HUDEP-2 (cell line): ENCODE data around the gene RFPL2.
"Not testable (repeated sequence)": the region's sequence is repeated elsewhere in the genome, so short reads cannot be mapped to it uniquely, and the experiment has no call there.

Experiments
- DNase-seq, 76 experiments: peaks; one replicate each; lab custom pipeline; 2025; ENCODE audit not compliant: unreplicated experiment in 76 of 76; lab: John Stamatoyannopoulos, UW

RFPL2 gene

DNA sequence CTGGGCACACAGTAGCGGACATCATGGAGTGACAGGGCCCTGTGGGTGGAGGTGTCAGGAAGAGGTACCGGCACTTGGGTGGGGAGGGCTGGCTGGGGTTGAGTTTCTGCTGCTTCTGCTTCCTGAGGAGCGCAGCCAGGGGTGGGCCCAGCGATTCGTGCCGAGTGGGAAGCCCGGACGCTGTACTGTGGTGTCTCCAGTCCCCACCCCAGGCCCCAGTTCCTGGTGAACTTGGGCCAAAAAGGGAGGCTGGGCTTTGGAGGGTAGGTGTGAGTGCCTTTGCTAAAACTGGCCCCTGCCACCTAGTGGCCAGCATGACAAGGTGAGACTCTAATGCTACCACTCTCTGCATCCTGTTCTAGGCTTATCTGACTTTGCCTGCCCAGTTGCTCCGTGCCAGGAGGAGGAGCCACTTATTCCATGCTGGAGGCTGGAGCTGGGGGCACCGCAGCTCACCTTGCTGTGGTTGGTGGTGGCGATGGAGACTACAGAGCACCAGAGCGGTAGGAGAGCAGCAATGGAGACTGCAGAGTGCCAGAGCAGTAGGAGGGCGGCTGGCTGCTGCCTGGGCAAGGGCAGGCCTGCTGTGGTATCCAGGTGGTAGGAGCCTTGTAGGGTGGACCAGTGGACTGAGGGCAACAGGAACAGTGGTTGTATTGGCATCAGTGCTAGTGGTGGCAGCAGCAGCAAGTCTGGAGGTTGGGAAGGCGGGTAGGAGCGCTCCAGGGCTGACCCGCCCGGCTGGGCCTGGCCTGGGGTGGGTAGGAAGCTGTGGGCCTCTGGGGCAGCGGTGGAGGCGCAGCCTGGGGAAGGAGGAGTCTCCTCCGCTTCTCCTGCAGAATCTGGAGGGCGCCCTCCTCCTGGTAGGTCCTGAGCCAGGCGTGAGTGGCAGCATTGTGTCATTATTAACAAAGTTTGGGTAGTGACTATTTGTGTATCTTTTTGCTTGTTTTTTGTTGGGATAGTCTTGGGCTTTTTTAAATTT is 2.2 kb upstream of the RFPL2 start:
- peak in 22 of 76 experiments; percentile 1 to 39 (median 16) for DNase-seq

DNA sequence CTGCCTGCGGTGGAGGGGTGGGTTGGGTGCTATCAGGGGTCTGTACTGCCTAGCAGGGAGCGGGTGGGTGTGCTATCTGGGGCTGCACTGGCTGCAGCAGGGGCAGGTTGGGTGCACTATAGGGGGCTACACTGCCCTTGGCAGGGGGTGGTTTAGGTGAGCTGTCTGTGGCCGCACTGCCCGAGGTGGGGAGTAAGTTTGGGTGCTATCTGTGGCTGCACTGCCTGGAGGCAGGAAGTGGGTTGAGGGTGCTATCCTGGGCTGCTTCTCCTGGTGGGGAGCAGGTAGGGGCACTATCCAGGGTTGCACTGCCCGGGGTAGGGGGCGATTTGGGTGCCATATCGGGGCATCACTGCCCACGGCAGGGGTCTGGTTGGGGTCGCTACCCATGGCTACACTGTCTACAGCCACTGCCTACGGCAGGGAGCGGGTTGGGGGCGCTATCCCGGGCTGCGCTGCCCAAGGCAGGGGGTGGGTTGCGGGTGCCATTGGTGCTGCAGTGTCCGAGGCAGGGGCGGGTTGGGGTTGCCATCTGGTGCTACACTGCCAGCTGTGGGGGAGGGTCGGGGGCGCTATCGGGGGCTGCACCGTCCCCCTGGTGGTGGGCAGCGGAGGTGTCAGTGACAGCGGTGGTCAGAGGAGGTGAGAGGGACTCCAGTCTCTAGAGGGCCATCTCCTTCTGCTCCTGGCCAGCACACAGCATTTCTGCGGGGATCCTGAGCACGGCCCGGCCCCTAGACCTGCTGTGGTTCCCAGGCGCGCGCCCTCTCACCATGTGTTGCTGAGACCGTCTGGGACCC is 1.3 kb upstream of the RFPL2 start:
- no peak for DNase-seq

DNA sequence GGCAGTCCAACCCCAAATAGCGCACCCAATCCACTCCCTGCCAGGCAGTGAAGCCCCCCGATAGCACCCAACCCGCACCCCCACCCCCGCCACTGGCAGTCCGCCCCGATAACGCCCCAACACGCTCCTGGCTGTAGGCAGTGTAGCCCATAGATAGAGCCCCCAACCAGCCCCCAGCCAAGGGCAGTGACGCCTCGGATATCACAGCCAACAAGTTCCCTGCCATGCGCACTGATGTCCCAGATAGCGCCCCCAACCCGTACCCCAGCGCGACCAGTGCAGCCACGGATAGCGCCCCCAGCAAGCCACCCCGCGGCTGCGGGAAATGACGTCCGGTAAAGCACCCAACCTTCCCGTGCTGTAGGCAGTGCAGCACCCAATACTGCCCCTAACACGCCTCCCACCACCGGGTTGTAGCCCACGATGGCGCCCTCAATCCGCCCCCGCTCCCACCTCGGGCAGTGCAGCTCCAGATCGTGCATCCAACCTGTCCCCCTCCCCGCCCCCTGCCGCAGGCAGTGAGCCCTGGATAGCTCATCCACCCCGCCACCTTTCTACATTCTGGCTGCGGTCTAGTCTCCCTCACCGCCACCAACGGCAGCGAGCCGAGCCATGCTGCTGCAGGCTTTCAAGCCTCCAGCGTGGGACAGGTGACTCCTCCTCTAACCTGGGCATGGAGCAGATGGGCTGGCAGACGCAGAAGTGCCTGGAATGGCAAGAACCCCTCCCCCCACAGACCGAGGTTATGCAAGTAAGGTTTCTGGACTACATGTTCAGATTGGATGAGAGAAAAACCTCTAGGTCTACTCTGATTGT is 625 bp downstream of the RFPL2 start:
- DNase-seq = no peak

DNA sequence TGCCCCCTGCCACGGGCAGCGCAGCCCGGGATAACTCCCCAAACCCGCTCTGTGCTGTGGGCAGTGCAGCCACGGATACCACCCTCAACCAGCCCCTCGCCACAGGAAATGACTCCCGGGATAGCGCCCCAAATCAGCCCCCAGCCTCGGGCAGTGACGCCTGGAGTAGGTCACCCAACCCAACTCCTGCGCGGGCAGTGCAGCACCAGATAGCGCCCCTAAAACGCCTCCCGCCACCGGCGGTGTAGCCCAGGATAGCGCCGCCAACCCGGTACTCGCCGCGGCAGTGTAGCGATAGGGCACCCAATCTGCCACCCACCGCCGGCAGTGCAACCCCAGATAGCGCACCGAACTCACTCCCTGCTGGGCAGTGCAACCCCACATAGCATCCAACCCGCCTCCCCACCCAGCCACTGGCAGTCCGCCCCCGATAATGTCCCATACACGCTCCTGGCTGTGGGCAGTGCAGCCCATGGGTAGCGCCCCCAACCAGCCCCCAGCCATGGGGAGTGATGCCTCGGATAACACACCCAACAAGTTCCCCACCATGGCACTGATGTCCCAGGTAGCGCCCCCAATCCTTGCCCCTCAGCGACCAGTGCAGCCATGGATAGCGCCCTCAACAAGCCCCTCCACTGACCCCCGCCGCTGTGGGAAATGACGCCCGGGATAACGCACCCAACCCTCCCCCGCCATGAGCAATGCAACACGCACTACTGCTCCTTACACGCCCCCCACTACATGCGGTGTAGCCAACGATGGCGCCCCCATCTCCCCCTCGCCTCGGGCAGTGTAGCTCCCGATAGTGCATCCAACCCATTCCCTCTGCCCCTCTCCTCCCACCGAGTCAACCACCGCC is 1.5 kb downstream of the RFPL2 start:
- peak in 35 of 76 experiments; percentile 1 to 68 (median 27) for DNase-seq

DNA sequence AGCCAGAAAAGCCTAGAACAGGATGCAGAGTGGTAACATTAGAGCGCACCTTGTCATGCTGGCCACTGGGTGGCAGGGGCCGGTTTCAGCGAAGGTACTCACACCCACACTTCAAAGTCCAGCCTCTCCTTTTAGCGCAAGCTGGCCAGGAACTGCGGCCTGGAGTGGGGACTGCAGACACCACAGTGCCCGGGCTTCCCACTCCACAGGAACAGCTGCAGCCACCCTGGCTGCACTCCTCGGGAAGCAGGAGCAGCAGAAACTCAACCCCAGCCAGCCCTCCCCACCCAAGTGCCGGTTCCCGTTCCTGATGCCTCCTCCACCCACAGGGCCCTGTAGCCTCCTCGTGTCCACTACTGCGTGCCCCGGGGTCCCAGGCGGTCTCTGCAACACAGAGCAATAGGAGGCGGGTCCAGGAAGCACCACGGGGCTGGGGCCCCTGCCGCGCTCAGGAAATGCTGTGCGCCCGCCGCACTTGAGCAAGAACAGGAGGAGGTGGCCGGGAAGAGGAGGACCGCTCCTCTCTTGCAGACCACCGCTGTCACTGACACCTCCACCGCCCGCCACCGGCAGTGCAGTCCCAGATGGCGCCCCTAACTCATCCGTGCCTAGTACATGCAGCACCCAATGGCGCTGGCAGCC is 2.2 kb downstream of the RFPL2 start:
- DNase-seq = peak in 27 of 76 experiments; percentile 1 to 50 (median 14)

DNA sequence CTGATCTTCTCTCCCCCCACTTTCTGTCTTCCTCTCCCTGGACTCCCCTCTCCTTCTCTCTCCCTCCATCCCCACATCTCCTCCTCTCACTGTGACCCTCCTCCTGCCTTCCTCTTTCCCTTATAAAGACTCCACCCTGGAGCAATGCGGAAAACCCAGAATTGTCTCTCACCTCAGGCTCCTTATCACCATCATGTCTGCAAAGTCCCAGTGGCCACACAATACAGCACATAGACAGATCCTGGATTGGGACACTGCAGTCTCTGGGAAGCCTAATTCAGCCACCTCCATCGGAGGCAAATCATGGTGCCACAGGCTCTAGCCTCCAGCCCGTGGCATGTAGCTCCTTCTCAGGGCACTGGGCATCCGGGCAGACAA is 2.7 kb downstream of the RFPL2 start:
- DNase-seq = no peak

DNA sequence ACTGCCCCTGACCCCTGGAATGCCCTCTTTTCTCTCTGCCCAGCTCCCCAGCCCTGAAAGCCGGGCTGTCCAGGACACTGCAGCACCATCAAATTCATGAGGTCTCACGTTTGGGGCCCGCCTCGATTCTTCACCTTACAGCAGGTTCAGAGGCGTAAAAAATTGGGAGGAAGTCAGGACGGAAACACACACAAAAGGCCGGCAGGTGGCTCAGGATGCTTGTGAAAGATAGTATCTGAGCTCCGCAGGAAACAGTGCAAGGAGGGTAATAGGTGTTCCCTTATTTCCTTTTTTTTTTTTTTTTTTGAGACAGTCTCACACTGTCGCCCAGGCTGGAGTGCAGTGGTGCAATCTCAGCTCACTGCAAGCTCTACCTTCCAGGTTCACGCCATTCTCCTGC is 4.1 kb downstream of the RFPL2 start:
- DNase-seq = no peak

DNA sequence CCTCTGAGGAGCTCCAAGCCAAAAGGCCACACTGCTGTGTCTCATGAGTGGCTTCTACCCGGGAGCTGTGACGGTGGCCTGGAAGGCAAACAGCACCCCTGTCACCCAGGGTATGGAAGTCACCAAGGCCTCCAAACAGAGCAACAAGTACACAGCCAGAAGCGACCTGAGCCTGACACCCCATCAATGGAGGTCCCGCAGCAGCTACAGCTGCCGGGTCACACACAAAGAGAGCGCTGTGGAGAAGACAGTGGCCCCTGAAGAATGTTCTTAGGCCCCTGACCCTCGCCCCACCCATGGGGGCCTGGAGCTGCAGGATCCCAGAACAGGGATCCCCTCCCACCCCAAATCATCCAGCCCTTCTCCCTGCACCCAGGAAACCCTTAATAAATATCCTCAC is 4.9 kb downstream of the RFPL2 start:
- DNase-seq = no peak

DNA sequence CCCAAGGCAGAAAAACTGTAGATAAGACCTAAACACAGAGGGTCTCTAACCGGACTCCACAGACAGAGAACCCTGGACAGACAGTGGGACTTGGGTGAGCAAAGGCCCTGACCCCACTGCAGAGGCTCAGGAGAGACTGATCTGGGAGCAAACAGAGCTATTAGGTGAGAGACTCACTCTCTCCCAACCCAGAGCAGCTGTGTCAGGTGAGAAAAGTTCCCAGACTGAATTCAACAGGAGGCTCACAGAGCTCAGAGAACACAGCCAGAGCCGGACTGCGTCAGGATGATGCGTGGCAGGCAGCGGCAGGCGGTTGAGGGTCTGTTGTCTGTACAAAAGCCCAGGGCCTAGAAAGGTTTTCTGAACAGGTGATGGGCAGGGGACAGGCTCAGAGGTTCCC is 5.5 kb downstream of the RFPL2 start:
- no peak for DNase-seq

DNA sequence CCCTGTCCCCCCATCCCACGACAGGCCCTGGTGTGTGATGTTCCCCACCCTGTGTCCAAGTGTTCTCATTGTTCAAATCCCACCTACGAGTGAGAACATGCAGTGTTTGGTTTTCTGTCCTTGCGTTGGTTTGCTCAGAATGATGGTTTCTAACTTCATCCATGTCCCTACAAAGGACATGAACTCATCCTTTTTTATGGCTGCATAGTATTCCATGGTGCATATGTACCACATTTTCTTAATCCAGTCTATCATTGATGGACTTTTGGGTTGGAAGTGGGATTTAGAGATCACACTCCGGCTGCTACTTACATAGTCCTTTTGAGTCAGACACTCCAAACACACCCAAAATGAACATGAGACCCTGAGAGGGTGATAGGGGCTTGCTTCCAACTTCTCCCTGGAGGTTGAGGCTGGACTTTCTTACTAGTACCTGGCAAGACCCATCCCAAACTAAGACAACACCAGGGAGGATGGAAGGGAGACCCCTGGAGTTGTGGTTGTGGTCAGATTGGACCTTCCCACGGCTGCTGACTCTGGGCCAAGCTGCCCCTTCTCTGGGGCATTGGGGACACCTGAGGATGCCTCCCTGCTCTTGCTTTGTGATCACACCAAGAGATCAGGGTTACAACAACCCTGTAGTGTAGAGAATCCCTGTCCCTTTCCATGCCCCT is 7.2 kb downstream of the RFPL2 start:
- DNase-seq = not testable (repeated sequence)

DNA sequence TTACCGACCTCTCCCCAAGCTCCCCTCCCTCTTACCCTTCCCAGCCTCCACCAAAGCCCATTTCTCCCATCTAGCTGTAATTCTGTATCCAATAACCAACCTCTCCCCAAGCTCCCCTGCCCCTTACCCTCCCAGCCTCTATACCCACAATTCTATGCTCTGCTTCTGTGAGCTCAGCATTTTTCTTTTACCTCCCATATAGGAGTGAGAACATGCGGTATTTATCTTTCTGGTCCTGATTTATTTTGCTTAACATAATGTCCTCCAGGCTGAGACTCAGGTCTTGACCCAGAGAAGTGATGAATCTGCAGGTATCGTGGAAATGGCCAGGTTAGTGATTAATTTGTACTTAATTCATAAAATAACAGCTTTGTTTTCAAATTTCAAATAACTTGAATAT is 9.0 kb downstream of the RFPL2 start:
- DNase-seq = not testable (repeated sequence)

DNA sequence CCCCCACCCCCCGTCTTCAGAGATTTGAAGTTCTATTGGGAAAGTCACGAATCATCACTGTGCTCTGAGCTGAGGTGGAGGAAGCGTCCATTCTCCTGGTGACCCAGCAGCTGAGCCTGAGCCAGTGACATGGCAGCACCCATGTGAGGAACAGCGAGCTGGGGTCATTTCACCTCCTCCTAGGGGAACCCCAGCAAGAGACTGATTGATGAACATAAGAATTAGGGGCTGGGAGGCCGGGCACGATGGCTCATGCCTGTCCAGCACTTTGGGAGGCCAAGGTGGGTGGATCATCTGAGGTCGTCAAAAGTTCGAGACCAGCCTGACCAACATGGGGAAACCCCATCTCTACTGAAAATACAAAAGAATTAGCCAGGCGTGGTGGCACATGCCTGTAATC is 11.5 kb downstream of the RFPL2 start:
- not testable (repeated sequence) for DNase-seq

DNA sequence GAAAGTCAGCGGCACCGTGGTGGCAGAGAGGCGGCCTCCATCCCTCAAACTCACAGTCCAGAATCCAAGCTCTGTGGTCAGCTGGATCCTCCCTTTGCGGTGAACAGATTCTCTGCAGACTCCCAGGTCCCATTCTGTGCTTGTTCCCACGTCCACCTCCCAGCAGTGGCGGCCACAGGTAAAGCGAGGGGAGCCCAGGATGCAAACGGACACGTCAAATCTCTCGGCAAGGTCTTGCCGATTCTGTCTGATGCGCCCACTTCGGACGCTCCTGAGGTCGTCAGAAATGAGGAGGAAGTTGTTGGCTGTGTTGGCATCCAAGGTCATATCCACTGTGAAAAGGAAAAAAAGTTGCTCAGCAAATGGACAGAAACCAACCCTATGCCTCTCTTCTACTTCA is 13.9 kb downstream of the RFPL2 start:
- DNase-seq = not testable (repeated sequence)

DNA sequence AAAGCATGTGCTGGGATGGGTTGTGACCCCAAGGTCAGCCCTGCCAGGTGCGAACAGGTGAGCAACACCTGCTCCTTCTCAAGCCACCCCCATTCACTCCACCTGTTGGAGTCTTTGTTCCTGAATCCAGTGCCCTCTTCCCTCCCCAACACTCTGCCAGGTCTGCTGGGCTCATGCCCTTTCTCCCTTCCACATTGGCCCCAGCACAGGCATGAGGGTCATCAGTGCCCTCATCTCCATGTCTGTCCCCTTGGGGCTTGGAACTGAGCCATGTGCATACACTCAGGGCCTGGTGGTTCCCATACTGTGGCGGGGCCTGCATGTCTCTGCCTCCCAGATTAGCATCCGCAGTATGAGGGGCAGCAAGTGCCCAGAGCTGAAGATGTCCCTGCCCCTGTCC is 19.1 kb downstream of the RFPL2 start:
- DNase-seq = no peak

DNA sequence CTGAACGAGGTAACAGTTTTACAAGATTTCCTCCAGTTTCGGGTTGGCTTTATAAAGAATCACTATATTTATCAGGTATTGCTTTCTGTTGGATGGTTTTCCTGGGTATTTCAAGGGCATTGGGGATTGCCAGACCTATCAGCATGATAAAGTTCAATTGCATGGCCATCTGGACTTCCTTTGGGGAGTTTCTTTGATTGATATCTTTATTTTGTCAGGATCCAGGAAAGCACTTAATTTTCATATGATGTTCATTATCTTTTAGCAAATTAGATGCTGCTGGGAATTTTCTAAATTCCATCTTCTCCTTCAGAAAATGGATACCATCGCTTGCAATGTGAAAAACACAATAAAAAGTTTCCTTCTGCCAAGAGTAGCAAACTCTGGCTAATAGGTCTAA is 21.2 kb downstream of the RFPL2 start:
- no peak for DNase-seq

DNA sequence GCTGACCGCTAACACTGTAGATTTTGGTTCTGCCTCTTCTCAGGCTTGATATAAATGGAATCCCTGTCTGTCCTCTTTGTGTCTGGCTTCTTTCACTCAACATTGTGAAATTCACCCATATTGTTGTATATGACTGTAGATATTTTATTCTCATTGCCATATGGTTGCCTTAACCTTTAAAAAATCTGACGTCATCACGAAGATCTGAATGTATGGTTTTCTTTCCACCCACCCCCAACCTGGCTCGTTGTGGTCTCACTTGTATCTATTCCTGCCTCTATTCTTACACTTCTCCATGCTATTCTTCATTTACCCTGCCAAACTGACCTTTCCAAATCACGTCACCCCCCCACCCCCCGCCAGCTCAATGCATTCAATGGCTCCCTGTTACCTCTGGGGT is 23.8 kb downstream of the RFPL2 start:
- DNase-seq = no peak

DNA sequence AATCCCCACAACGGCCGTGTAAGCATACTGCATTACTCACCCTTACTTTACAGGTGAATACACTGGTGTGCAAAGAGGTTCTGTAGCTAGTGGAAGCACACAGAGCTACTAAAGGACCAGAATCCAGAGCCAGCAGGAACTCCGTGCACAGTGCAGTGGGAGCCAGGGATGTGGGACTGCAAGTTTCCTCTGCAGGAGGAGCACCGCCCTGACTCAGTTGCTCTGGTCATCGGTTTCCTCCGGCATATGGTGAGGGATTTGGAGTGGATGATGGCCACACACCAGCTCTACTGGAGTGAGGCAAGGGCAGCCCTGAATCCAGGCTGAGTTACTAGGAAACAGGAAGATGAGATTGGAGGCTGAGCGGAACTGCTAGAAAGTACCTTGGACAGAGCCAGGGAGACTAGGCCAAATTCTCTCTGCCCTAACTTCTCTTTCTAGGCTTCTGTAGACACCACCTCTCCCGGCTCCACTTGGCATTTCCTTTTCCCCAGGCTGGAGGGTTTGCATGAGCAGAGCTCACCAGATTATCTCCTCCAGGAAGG is 27.6 kb downstream of the RFPL2 start:
- no peak for DNase-seq
